ENCODE data around the gene CCDC92B. TPM values are rescaled to one million over a fixed set of nuclear protein-coding genes. Genes with fewer than 3 reads are reported as not detected.
A peak's percentile ranks its signal among the peaks of the same experiment; 100 is the strongest.
"Not testable (repeated sequence)": the region's sequence is repeated elsewhere in the genome, so short reads cannot be mapped to it uniquely, and the experiment has no call there.

Gene CCDC92B
- not detected for polyA plus RNA-seq (2013, experiment 1 of 2; ENCODE audit: insufficient read length)
- polyA plus RNA-seq (2013, experiment 2 of 2; ENCODE audit: insufficient read length), result 0.04 TPM

DNA sequence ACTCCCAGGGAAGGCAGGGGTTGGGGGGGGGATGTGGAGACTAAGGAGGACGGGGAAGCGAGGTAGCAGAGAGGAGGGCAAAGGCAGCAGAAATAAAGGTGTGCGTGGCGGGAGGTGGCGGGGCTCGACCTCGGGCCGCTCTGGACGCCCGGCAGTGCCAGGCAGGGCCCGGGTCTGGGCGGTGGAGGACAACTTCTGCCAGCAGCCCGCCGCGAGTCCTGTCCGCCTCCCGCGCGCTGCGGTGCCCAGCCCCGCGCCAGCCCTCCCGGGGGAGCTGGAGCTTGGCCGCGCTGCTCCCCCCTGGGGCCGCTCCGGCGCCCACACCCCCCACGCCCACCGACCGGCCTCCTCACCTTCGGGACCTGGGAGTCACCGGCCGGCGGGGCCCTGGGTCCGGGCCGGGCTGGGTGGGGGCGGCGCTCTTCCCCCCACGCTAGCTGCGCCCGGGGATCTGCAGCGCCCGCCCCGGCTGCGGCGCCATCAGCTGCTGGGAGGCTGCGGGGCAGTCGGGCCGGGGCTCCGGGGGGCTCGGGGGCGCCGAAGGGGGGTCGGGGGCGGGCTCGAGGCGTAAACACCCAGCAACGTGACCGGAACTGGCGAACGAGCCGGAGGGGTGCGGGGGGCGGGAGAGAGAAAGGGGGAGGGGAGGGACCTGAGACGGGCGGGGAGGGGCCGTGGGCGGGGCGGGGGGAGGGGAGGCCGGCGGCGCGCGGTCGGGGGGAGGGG, at the start of gene CCDC92B:
CCDC92B (minus strand) TSS at position 595 of the 726 bp plus-strand sequence. CDS start 14,507 bp downstream, outside the sequence.
- DNase-seq, result no peak

DNA sequence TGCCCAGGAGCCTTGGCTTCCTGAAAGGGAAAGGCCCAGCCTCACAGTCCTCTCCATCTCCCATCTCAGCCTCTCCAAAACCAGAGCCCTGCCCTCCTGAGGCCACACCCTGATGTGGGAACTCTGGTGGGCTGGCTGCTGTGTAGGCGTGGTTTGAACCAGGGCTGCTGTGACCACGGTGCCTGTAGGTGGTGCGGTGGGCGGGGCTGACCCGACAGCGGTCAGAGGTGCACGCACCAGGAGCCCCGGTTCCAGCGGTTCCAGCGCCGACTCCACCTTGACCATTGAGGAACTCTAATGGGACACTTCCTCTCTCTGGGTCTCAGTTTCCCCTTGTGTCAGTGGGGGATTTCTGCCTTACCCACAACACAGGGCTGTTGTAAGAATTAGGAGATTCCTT, 49.2 kb upstream of the CCDC92B start:
- no peak for DNase-seq

DNA sequence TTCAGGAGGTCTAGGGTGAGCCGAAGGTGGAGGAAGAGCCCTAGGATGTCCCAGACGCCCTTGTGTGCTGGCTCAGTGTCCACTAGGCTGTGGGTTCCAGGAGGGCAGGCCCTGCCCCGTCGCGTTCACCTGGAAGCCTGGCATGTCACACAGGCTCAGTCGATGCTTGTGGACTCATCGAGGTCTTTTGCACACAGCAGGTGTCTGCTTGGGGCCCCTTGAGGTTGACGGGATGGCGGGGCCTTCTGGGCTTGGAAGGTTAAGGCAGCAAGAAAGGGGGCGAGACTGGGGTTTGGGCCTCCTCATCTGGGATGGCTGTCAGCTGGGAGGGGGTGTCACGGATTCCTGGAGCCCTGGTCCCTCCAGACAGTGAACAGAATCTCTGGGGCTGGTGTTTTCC, 48.7 kb upstream of the CCDC92B start:
- DNase-seq, result no peak

DNA sequence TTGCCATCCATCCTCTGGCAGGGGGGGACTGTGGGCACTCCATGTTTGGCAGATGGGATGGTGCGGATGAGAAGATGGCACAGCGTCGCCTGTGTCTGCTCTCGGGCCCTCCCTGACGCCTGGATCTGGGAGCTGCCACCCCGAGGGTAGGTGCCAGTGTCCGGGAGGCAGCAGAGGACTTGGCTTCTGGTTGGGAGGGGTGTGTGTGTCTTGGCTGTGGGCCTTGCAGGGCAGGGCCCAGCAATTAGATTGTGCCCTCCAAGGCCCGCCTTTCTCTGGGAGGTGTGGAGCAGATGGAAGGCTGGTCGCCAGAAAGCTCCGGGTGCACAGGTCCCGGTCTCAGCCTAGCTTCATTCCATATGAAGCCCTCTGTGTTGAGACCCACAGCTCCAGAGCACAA, 48.2 kb upstream of the CCDC92B start:
- DNase-seq, result no peak

DNA sequence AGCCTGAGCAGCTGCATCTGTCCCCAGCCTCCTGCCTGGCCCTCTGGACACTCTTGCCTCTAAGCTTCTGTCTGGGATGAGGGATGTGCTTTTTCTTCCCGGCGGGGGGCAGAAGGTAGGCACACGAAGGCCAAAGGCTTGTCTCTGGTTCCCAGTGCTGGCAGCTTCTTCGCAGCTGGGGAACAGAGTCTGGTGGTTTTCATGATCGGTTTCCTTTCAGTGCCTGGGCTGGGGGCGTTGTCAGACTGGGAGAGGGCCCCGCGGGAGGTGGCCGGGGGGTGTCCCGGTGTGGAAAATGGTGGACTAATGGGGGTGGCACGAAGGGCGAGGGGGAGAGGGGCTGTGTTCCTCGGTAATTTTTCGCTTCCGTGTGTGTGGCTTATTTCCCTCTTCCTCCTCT, 47.8 kb upstream of the CCDC92B start:
- no peak for DNase-seq

DNA sequence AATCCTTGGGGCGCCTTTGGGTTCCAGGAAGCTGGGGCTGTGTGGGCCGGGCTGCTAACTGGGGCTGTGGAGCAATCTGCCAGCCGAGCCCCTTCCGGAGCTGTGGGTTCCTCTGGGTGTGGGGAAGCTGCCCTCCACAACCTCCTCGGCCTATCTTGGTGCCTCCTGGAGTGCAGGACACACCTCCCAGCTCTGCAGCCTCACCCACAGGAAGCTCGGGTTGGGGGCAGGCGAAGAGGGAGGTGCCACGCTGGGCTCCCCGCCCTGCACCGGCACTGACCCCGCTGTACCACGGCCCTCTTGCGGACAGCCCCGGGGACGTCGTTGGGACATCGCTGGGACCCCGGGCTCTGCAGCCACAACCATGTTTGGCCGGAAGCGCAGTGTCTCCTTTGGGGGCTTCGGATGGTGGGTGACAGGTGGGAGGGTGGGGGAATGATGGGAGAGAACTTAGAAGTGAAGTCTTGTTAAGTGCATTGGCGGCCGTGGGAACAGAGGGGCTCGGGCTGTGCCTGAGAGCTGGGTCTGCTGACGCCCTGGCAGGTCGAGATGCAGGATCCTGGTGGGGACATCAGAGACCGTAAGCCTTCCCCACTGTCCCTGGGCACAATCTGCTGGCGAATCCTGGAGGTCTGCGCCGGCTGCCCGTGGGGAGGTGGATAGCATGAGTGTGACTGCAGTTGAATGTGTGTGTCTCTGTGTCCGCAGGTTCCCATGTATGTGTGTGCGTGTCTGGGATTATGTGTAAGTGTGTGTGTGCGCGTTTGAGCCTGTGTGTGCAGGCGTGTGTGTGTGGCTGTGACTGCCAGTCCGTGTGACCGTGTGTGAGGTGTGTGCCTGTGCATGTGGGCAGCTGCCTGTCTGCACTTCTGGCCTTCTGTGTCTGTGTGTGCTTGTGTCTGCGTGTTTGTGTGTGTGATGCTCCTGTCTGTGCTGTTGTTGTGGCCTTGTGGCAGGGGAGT, 47.0 kb upstream of the CCDC92B start, which contains the start of gene RAP1GAP2:
RAP1GAP2 (plus strand) TSS at position 275 of the 962 bp plus-strand sequence; CDS start at position 365, 90 bp downstream.
- DNase-seq, result no peak

DNA sequence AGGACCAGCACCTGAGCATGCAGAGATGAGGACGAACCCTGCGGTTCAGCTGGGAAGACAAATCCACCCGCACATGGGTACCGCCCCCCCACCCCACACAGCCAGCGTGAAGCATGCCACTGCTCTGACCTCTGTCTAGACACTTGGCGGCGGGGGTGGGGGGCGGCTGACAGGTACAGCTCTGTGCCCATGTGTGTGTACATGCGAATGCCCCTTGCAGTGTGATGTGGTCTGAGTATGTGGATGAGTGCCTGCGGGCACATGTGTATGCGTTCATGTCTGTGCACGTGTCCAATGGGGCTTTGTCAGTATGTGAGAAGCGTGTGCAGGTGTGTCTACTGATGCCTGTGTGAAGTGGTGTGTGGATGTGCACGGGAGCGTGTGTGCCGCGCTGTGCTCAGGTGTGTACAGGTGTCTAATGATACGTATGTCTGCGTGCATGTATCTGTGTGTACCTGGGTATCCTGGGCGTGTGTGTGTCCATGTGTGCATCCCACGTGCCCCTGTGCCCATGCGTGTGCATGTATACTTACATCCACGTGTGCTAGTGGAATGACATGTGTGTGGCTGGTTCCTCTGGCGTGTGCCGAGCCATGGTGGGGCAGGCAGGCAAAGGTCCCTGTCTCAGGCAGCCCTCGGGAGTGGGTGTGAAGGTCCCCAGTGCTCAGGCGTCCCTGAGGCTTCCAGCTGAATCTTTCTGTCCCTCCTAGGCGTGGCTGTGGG, 46.1 kb upstream of the CCDC92B start:
- DNase-seq, result no peak

DNA sequence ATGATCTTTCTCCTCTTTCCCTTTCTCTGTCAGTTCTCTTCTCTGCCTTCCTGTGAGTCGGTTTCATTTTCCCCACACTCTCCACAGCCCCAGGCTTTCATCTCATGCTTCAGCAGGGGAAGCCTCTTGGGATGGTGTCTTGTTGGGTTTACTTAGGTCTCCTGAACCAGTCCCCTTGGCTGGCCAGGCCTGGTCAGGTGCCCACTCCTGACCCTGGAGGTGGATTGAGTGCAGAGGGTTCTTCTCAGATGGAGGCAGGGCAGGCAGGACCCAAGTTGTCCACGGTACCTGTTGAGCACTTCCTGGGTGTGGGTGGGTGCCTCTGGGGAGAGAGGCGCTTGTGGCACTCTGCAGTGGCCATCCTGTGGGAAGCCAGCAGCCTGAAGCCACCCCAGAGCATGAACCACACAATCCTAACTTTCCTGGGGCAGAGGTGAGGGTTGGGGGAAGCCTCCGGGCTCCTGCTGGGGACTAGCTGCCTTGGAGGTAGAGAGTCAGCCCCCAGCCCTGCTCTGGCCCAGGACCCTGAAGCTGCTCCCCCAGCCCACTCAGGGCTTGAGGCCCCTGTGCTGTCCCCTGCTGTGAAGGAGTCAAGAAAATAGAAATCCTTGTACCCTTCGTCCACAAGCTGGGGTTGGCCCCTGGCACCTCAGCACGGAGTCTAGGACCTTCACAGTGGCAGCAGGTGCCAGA, 44.8 kb upstream of the CCDC92B start:
- DNase-seq, result no peak

DNA sequence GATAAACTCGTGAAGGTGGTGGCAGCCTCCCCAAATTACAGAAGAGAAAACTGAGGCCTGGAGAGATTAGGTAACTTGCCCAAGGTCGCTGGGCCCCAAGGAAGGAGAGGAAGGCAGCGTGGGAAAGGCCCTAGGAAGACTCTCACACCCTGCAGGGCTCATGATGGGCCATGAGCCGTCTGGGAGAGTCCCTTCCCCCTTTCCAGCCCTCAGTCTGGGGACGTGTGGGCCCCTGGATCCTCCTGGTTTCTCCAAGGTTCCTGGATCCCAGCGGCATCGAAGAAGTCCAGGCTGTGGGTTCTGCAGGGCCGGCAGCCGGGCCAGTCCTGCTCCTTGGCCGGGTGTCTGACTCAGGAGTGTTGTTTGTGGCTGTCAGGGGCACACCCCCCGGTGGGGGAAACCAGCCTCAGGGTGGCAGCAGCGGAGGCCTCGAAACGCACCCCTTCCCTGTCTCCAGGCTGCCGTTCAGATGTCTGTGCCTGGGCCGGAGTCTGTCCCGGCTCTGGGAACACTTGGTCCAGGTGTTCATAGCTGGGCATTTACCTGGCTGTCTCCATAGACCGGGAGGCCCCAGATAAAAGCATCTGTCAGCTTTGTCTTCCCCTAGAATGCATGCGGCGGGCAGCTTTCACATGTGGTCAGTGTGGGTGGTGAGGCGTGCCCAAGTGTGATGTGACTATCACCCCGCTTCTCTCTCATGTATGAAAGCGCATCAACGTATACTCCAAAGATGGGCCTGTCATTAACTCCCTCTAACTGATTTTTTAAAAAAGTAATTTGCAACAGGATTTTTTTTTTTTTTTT, 43.1 kb upstream of the CCDC92B start:
- no peak for DNase-seq

DNA sequence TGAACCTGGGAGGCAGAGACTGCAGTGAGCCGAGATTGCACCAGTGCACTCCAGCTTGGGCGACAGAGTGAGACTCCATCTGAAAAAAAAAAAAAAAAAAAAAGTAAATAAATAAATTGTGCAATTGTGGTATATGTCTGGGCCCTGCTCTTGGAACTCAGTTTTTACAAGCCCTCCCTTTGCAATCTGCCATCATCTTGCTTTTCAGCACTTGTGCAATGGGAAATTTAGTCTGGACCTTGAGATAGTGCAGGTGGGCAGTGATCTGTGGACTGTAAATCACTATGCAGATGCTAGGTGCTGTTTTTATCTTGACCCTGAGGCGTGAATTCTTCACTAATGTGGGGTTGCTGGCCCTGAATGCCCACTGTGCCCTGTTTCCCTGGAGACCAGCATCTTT, 40.2 kb upstream of the CCDC92B start:
- no peak for DNase-seq

DNA sequence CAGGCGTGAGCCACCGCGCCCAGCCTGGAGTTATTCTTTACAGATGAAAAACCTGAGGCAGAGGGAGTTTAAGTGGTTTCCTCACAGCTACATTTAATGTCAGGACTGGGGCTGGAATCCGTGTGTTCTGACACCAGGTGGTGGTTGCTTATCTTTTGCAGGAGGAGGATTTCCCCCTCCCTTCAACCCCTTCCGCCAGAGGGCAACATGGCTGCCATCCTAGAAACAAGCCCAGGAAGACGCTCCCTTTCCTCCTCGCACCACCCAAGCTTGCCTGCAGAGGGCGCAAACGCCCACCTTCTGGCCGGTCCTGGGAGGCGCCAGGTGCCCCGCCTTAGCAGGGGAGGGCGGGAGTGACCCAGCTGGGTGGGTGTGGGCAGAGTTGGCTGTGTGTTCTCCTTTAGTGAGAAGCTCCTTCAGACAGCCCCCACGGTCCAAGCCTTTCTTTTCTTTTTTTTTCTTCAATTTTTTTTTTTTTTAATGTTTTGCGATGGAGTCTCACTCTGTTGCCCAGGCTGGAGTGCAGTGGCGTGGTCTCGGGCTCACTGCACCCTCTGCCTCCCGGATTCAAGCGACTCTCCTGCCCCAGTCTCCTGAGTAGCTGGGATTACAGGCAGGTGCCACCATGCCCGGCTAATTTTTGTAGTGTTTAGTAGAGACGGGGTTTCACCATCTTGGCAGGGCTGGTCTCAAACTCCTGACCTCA, 36.9 kb upstream of the CCDC92B start:
- DNase-seq, result peak; percentile 61

DNA sequence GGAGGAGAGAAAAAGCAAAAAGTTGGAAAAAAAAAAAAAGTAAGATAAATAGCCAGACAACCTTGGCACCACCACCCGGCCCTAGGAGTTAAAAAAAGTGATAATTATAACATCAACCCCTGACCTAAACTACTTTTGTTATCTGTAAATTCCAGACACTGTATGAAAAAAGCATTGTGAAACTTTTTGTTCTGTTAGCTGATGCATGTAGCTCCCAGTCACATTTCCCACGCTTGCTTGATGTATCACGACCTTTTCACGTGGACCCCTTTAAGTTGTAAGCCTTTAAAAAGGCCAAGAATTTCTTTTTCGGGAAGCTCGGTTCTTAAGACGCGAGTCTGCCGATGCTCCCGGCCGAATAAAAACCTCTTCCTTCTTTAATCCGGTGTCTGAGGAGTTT, 35.9 kb upstream of the CCDC92B start:
- not testable (repeated sequence) for DNase-seq

DNA sequence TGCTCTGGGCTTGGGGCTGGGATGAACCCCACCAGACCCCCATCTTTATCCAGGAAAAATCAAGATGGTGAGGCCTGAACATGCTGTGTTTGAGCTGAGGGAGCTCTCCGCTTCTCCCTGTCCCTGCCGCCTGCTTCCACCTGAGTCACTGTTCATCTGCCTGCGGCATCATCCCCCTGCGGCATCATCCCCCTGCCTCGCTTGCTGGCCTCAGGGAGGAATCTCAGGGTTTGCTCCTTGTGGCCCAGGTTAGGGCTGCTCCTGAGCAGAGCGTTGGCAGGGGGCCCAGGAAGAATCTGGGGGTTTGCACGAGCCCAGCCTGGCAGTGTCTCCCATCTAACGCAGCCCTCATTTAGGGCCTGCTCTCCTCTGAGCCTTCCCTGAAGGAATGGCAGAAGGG, 35.4 kb upstream of the CCDC92B start:
- DNase-seq, result no peak

DNA sequence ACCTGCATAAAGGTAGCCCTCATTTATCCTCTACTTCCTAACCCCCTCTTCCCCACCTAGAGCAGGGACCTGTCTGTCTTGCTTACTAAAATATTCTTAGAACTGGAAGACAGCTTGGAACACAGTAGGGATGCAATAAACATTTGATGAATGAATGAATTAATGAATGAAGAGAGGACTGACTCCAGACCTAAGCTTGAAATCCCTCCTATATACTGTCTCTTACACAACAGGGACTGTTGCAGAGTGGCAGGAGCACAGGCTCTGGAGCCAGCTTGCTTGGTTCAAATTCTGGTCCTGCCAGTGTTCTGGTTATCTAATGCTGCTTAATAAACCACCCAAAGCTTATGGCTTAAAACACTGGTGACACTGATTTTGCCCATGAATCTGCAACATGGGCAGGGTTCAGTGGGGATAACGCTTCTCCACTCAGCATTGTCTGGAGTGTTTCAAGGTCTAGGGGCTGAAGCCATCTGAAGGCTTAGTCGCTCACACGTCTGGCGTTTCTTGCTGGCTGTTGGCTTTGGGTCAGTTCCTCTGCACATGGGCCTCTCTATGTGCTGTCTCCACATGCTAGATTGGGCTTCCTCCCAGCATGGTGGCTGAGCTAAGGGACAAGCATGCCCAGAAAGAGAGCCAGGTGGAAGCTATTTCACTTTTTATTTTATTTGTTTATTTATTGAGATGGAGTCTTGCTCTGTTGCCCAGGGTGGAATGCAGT, 34.0 kb upstream of the CCDC92B start:
- DNase-seq, result no peak

DNA sequence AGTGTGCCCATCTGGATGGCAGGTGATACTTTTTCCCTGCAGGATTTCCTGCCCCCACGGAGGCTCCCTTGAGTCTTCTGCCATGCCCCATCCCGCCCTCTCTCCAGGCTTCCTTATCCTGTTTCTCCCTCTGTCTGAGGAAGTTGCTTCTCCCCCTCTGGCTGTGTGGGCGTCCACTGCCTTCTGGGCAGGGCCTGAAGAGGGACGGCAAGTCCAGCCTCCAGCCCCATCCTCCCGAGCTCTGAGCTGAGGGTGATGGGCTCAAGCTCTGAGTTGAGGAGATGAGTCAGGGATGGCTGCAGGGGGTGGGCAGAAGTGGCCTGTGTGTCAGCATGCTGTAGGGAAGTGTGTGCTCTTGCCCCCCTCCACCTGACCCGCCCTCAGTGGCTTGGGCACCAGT, 32.6 kb upstream of the CCDC92B start:
- peak; percentile 25 for DNase-seq

DNA sequence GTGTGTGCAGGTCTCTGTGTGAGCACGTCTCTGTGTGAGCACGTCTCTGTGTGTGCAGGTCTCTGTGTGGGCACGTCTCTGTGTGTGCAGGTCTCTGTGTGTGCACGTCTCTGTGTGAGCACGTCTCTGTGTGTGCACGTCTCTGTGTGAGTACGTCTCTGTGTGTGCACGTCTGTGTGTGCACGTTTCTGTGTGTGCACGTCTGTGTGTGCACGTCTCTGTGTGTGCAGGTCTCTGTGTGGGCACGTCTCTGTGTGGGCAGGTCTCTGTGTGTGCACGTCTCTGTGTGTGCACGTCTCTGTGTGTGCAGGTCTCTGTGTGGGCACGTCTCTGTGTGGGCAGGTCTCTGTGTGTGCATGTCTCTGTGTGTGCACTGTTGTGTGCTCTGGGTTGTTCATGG, 32.1 kb upstream of the CCDC92B start:
- not testable (repeated sequence) for DNase-seq

DNA sequence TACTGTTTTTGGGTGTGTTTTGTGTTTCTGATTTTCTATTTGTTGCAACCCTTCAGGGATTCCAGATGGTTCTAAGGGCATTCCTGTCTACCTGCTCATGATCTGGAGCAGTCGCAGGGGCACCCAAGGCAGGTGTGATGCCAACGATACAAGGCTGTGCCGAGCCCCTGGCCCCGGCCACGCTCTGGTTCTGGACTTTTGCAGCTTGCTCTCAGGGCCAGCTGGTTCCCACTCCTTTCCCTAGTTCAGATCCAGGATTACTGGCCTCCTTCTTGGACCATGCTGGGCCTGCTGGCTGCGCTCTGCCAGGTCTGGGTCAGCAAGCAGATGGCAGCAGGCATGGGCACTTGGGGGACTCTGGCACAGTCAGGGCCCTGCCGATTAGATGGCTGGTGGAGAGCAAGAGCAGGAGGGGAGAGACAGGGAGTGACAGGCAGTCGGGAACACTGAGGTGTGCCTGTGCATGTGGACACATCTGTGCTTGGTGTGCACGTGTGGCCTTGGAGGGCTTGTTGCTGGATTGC, 31.5 kb upstream of the CCDC92B start:
- DNase-seq, result no peak

DNA sequence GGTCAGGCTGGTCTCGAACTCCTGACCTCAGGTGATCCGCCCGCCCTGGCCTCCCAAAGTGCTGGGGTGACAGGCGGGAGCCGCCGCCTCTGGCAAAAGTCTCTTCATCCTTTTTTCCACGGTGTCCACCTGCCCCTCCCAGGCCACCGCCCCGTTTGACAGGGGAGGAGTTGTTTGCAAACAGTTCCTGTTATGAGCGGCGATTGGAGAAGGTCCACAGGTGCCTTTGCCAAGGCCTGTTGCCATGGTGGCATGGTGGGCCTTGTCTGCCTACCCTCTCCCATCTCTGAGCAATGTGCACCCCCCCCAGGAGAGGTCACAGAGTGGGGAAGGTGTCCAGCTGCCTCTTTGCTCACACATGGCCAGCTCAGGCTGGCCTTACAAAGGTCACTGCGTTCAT, 30.8 kb upstream of the CCDC92B start:
- no peak for DNase-seq

DNA sequence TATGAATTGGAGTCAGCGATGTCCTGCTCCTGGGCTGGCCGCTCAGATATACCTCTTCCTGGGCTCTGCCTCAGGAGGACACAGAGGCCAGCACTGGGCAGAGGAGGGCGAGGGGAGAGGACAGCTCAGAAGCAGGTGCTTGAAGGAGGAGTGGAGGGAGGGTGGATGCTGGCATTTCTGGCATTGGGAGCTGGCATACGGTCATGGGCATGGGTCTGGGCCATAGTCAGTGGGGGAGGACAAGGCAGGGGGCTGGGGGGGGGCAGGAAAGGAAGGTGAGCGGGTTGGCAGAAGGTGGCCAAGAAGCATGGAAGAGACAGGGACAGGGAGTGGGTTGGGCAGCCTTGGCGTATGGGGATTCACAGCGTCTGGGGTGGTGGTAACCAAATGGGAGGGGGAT, 30.1 kb upstream of the CCDC92B start:
- no peak for DNase-seq

DNA sequence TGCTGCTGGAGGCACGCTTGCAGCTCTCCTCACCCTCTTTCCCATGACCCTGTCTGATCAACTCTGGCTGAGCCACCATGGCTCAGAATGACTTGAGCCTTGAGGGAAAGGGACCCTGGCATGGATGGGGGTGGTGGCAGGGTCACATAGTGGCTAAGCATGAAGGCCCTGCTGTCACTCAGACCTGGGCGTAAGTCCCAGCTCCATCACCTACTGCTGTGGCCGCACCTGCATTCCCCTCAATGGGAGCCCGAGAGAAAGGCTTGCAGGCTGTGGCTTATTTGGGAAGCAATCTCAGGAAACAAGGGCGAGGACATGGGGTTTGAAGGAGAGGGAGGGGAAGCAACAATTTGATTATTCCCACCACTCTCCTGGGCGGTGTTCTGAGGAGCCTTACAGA, 29.0 kb upstream of the CCDC92B start:
- DNase-seq, result no peak
